Esophagus squamous epithelium (tissue), 4 donors: Measurements from ENCODE around the gene FOXE3.

Experiments
- POLR2A ChIP-seq, 4 donors: fragments of 450-650 bp; IDR thresholded peaks; one replicate each; pipeline ENCODE4 v1.6.1; 2017; ENCODE audit warnings: antibody characterized with exemption in 4 of 4, mild to moderate bottlenecking in 4 of 4, moderate library complexity in 3 of 4
- TF ChIP-seq, protein P1 (sequence below), 6 experiments: fragments of 450-650 bp in 4 of 6; fragments of 200-600 bp in 2 of 6; sonication (generic) in 2 of 6; IDR thresholded peaks; one replicate each; pipeline ENCODE4 v1.5.1; 2016 to 2019; ENCODE audit warnings: antibody characterized with exemption in 6 of 6, mild to moderate bottlenecking in 4 of 6, moderate library complexity in 4 of 6

DNA sequence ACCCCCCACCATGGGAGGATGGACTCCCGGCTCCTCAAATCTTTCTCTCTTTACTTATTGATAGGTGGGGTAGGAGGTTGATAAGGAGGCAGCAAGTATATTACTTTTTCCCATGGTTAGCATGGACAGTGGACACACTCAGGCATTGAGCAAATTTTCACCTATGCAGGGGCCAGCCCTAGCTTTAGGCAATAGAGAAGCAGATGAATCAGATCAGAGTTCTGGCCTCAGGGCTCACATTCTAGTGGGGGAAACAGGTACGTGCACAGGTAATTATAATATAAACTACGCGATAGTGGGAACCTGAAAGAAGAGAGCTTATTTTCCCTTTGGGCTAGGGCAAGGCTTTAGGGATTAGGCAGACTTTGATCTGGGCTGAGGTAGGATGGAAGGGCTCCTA is 13.5 kb upstream of the FOXE3 start:
- TF ChIP-seq, protein P1, sequence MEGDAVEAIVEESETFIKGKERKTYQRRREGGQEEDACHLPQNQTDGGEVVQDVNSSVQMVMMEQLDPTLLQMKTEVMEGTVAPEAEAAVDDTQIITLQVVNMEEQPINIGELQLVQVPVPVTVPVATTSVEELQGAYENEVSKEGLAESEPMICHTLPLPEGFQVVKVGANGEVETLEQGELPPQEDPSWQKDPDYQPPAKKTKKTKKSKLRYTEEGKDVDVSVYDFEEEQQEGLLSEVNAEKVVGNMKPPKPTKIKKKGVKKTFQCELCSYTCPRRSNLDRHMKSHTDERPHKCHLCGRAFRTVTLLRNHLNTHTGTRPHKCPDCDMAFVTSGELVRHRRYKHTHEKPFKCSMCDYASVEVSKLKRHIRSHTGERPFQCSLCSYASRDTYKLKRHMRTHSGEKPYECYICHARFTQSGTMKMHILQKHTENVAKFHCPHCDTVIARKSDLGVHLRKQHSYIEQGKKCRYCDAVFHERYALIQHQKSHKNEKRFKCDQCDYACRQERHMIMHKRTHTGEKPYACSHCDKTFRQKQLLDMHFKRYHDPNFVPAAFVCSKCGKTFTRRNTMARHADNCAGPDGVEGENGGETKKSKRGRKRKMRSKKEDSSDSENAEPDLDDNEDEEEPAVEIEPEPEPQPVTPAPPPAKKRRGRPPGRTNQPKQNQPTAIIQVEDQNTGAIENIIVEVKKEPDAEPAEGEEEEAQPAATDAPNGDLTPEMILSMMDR (IDR thresholded peaks at IDR 0.05): no peak
- TF ChIP-seq POLR2A (IDR thresholded peaks at IDR 0.05): no peak
